ENCODE measurements around the gene CD163L1.

DNA sequence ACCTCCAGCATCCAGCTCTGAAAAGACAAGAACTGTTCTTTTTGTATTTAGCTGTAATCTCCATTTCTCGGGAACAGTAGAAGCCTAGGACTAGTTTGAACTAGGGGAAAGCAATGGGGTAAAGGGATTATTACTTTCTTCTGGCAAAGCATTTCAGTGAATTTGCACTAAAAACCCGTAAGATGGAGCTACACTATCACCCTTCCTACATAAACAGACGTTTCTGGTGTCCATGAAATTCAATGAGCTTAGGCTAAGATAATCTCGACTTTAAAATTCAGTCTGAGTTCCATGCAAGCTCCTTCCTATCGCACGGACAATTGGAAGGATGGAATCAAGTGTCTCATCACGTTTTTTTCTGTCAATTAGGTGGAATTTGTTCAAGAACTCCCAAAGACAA lies 116.0 kb downstream of the CD163L1 start:
- TF ChIP-seq, protein P1, sequence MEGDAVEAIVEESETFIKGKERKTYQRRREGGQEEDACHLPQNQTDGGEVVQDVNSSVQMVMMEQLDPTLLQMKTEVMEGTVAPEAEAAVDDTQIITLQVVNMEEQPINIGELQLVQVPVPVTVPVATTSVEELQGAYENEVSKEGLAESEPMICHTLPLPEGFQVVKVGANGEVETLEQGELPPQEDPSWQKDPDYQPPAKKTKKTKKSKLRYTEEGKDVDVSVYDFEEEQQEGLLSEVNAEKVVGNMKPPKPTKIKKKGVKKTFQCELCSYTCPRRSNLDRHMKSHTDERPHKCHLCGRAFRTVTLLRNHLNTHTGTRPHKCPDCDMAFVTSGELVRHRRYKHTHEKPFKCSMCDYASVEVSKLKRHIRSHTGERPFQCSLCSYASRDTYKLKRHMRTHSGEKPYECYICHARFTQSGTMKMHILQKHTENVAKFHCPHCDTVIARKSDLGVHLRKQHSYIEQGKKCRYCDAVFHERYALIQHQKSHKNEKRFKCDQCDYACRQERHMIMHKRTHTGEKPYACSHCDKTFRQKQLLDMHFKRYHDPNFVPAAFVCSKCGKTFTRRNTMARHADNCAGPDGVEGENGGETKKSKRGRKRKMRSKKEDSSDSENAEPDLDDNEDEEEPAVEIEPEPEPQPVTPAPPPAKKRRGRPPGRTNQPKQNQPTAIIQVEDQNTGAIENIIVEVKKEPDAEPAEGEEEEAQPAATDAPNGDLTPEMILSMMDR (conservative IDR thresholded peaks at IDR 0.05; ENCODE audit: low read length), result no peak
- TF ChIP-seq EZH2phosphoT487 (IDR thresholded peaks at IDR 0.05; ENCODE audit: borderline replicate concordance, low read depth, low read length), result no peak
